Endothelial cell of umbilical vein (primary cell): ENCODE measurements around the gene OR1J1. TPM values are rescaled to one million over a fixed set of nuclear protein-coding genes. Genes with fewer than 3 reads are reported as not detected.
A peak's percentile ranks its signal among the peaks of the same experiment; 100 is the strongest.

ENCODE experiments used
- BruUV-seq: library from RNA; stranded (reverse); fragments of 400-500 nt; replicated peaks from 2 replicates; lab custom pipeline; 2021; lab: Mats Ljungman, UMichigan
- CTCF ChIA-PET: fragments of 300-600, 350-600 bp; sonication (Branson Sonifier 250); formaldehyde crosslinking; loops from one replicate; lab custom pipeline; 2021; ENCODE audit warnings: antibody characterized with exemption, inconsistent platforms; lab: Charles Lee
- POLR2A ChIA-PET: fragments of 300-600, 350-600 bp; sonication (Branson Sonifier 250); formaldehyde crosslinking; loops from one replicate; lab custom pipeline; 2021; ENCODE audit warnings: antibody characterized with exemption, inconsistent platforms; lab: Charles Lee
- DNase-seq: peaks from one replicate; pipeline ENCODE4 v3.0.0-alpha.2; 2011; ENCODE audit warnings: low read depth, low spot score
- FAIRE-seq: peaks from 2 replicates; lab custom pipeline; 2011; peaks lifted over from hg19 to GRCh38; lab: Jason Lieb, UNC
- H2AFZ ChIP-seq: 2 replicates; pipeline ENCODE4 v1.6.0; 2012; ENCODE audit warnings: low read depth, low read length, control low read depth, inconsistent platforms
- H3K27ac ChIP-seq: 2 replicates; pipeline ENCODE4 v1.5.1; 2011; ENCODE audit warnings: low read depth, mild to moderate bottlenecking, control low read depth, low read length, moderate library complexity; ENCODE audit not compliant: insufficient read depth
- H3K27me3 ChIP-seq, 2 experiments: 2 replicates each; pipeline versions ENCODE4 v1.6.0 to v1.6.1; 2011; ENCODE audit warnings: low read length in 2 of 2, mixed read lengths in 1 of 2; ENCODE audit not compliant: control insufficient read depth in 2 of 2, insufficient read depth in 2 of 2
- H3K36me3 ChIP-seq, 2 experiments: 2 replicates in 1 of 2; 3 replicates in 1 of 2; pipeline ENCODE4 v1.5.1; 2011; ENCODE audit warnings: low read length in 2 of 2, mild to moderate bottlenecking in 1 of 2, moderate library complexity in 1 of 2; ENCODE audit not compliant: control insufficient read depth in 2 of 2, insufficient read depth in 2 of 2; ENCODE audit errors: extremely low read depth in 1 of 2
- H3K4me1 ChIP-seq: 3 replicates; pipeline ENCODE4 v1.5.1; 2011; ENCODE audit warnings: mild to moderate bottlenecking, low read length; ENCODE audit not compliant: control insufficient read depth, insufficient read depth; ENCODE audit errors: extremely low read depth
- H3K4me2 ChIP-seq: 2 replicates; pipeline ENCODE4 v1.6.1; 2011; ENCODE audit warnings: low read length, control low read depth, mixed read lengths; ENCODE audit not compliant: insufficient read depth
- H3K4me3 ChIP-seq, 3 experiments: fragments of 200-600 bp in 1 of 3; sonication (generic), shearing (Covaris generic) in 1 of 3; replicated peaks in 1 of 3; 2 replicates each; pipeline ENCODE4 v1.5.1; 2011 to 2016; ENCODE audit warnings: control low read depth in 3 of 3, low read length in 3 of 3, mild to moderate bottlenecking in 2 of 3, inconsistent platforms in 1 of 3, low read depth in 1 of 3, moderate library complexity in 1 of 3; ENCODE audit not compliant: insufficient read depth in 1 of 3
- H3K79me2 ChIP-seq: 2 replicates; pipeline ENCODE4 v1.6.0; 2012; ENCODE audit warnings: low read length, inconsistent platforms; ENCODE audit not compliant: control insufficient read depth, insufficient read depth
- H3K9ac ChIP-seq: replicated peaks from 2 replicates; pipeline ENCODE3; 2011; ENCODE audit warnings: low read length, control low read depth; ENCODE audit not compliant: insufficient read depth; ENCODE audit errors: extremely low read depth
- H3K9me1 ChIP-seq: replicated peaks from 3 replicates; pipeline ENCODE4 v1.6.0; 2011; ENCODE audit warnings: mild to moderate bottlenecking, low read length; ENCODE audit not compliant: control insufficient read depth, insufficient read depth; ENCODE audit errors: extremely low read depth
- H3K9me3 ChIP-seq: replicated peaks from 2 replicates; pipeline ENCODE4 v1.5.1; 2012; ENCODE audit warnings: low read length, inconsistent platforms; ENCODE audit not compliant: control insufficient read depth, insufficient read depth
- H4K20me1 ChIP-seq: replicated peaks from 2 replicates; pipeline ENCODE3; 2011; ENCODE audit warnings: mild to moderate bottlenecking, low read length; ENCODE audit not compliant: control insufficient read depth, insufficient read depth; ENCODE audit errors: extremely low read depth
- EZH2 ChIP-seq: IDR thresholded peaks from 2 replicates; pipeline ENCODE4 v1.6.1; 2012; ENCODE audit warnings: borderline replicate concordance, low read depth, mild to moderate bottlenecking, moderate library complexity, low read length, inconsistent platforms; ENCODE audit not compliant: severe bottlenecking
- FOS ChIP-seq: IDR thresholded peaks from 2 replicates; pipeline ENCODE4 v1.6.1; 2011; ENCODE audit warnings: mild to moderate bottlenecking, low read length, moderate library complexity, borderline replicate concordance; ENCODE audit not compliant: insufficient read depth
- JUN ChIP-seq: IDR thresholded peaks from 2 replicates; pipeline ENCODE4 v1.6.1; 2011; ENCODE audit warnings: borderline replicate concordance, low read depth; ENCODE audit not compliant: insufficient read length, insufficient read depth
- MYC ChIP-seq: IDR thresholded peaks from one replicate; pipeline ENCODE4 v1.6.1; 2011; ENCODE audit warnings: mild to moderate bottlenecking, low read depth, low read length
- POLR2A ChIP-seq: IDR thresholded peaks from 2 replicates; pipeline ENCODE4 v1.6.1; 2012; ENCODE audit warnings: low read depth, mild to moderate bottlenecking, control low read depth, low read length
- POLR2AphosphoS5 ChIP-seq: IDR thresholded peaks from 2 replicates; pipeline ENCODE4 v1.6.1; 2012; ENCODE audit warnings: low read depth, mild to moderate bottlenecking, control low read depth, low read length, moderate library complexity; ENCODE audit not compliant: insufficient read depth
- dilution Hi-C: fragments of 300-500 bp; cut with MboI; formaldehyde crosslinking; loops from one replicate; pipeline ENCODE4 v1.15.0; 2019; ENCODE audit warnings: low sequenced_read_pairs; ENCODE audit not compliant: extremely low pct_ligation_motif_present
- intact Hi-C: fragments of 100-400 bp; cut with micrococcal nuclease; formaldehyde crosslinking; loops from one replicate; pipeline ENCODE4 v1.10.0; 2022
- polyA plus RNA-seq, 4 experiments: library from polyadenylated mRNA; depleted of rRNA in 3 of 4; stranded (reverse) in 3 of 4; unstranded in 1 of 4; fragments of >200 nt; gene quantifications; 2 replicates each; pipeline versions ENCODE4 v1.2.1 to v1.2.3, GENCODE V29; 2011 to 2012; ENCODE audit warnings: missing spikeins in 1 of 4
- total RNA-seq: library from RNA; stranded (reverse); gene quantifications from 2 replicates; pipeline ENCODE4 v1.2.3, GENCODE V29; 2021
- TF ChIP-seq, protein P1 (sequence below): IDR thresholded peaks from 2 replicates; pipeline ENCODE4 v1.6.1; 2011; ENCODE audit not compliant: insufficient read depth, insufficient read length
- TF ChIP-seq, protein P2 (sequence below), 2 donors: IDR thresholded peaks; 1 replicate in 1 of 2; 2 replicates in 1 of 2; pipeline ENCODE4 v1.5.1; 2011; ENCODE audit warnings: low read length in 2 of 2, mild to moderate bottlenecking in 2 of 2, moderate library complexity in 2 of 2, control low read depth in 1 of 2, inconsistent platforms in 1 of 2, low read depth in 1 of 2; ENCODE audit not compliant: insufficient read depth in 1 of 2; ENCODE audit errors: extremely low read depth in 1 of 2

The OR1J1 gene
- total and polyA plus RNA-seq, 2 donors (not counting 3 experiments of a cell fraction or from before 2014, with no cell fraction given): not detected

DNA sequence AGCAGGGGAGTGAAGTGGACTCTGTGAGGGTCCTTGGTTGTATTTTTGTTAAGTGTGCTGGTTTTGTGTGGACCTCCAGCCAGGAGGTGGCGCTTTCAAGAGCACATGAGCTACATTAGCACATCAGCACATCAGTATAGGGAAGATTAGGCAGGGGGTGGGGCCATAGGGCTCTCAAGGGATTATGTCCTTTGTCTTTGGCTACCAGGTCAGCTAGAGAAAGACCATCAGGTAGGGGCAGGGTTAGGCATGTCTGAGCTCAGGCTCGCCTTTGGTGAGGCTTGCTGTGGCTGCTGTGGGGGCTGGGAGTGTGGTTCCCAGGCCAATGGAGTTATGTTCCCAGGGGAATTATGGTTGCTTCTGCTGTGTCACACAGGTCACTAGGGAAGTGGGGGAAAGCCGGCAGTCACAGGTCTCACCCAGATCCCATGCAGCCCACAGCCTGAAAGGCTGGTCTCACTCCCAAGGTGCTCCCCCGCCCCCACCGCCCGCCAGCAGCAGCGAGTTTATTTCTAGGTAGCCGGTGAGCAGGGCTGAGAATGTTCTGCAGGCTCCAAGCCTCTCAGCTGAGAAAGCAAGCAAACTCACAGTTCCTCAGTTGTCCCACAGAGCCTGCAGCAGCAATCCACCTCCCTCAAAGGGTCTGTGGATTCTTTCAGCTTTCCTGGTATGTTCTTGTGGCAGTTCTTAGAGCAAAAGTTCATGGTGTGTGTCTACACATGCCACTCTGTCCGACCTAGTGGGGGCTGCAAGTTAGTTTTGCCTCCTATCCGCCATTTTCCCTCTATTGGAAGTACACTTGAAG, 13.7 kb downstream of the OR1J1 start:
- Histone ChIP-seq H3K27ac (no peak overlapping the region), H3K4me3 (peak overlapping the region in 1 of 3 experiments; percentile 89), H3K9ac (peak overlapping the region; percentile 67), H3K9me1 (no peaks in the 10 kb centered on the region), H3K36me3 (no peaks in the 10 kb centered on the region), H3K4me2 (peak overlapping the region; percentile 98), H3K9me3 (no peaks in the 10 kb centered on the region), H3K79me2 (no peaks in the 10 kb centered on the region), H3K4me1 (peaks cover 7% of the 10 kb centered on the region), H3K27me3 (peaks cover 6 to 43% of the 10 kb centered on the region in 2 experiments), H4K20me1 (no peaks in the 10 kb centered on the region), H2AFZ (peak overlapping the region; percentile 95)
- dilution Hi-C loops: no loop called here
- FAIRE-seq: no peak
- TF ChIP-seq JUN: no peak
- TF ChIP-seq FOS: no peak
- TF ChIP-seq, protein P1, sequence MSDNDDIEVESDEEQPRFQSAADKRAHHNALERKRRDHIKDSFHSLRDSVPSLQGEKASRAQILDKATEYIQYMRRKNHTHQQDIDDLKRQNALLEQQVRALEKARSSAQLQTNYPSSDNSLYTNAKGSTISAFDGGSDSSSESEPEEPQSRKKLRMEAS: no peak
- no peak for TF ChIP-seq POLR2A
- TF ChIP-seq POLR2AphosphoS5: no peak
- TF ChIP-seq, protein P2, sequence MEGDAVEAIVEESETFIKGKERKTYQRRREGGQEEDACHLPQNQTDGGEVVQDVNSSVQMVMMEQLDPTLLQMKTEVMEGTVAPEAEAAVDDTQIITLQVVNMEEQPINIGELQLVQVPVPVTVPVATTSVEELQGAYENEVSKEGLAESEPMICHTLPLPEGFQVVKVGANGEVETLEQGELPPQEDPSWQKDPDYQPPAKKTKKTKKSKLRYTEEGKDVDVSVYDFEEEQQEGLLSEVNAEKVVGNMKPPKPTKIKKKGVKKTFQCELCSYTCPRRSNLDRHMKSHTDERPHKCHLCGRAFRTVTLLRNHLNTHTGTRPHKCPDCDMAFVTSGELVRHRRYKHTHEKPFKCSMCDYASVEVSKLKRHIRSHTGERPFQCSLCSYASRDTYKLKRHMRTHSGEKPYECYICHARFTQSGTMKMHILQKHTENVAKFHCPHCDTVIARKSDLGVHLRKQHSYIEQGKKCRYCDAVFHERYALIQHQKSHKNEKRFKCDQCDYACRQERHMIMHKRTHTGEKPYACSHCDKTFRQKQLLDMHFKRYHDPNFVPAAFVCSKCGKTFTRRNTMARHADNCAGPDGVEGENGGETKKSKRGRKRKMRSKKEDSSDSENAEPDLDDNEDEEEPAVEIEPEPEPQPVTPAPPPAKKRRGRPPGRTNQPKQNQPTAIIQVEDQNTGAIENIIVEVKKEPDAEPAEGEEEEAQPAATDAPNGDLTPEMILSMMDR (IDR thresholded peaks at IDR 0.05; ENCODE audit: extremely low read depth in 1 of 2, insufficient read depth in 1 of 2, low read depth in 1 of 2, low read length in 2 of 2): peak; percentile 20 to 22
- TF ChIP-seq MYC: no peak
- no peak for TF ChIP-seq EZH2
- BruUV-seq: no TSS peak
- ChIA-PET CTCF (interaction anchor here (0.5 to 4.7 kb wide), 15 partner anchors 8 to 886 kb away, joined by 3 to 97 read pairs (median 7); no protein-coding TSS in a partner anchor), POLR2A (no interaction called here)
- no peak for DNase-seq
- intact Hi-C loops: no loop called here
